Transverse colon (tissue), 3 donors: Measurements from ENCODE around the gene RPL29.

ENCODE experiments used
- CTCF ChIP-seq, 5 experiments: fragments of 200-600 bp in 3 of 5; fragments of 450-650 bp in 2 of 5; sonication (generic) in 3 of 5; IDR thresholded peaks; 1 replicate in 2 of 5; 2 replicates in 3 of 5; pipeline ENCODE4 v1.5.1; 2016 to 2017; ENCODE audit warnings: antibody characterized with exemption in 5 of 5, inconsistent platforms in 3 of 5, mild to moderate bottlenecking in 2 of 5, moderate library complexity in 1 of 5
- POLR2A ChIP-seq: fragments of 450-650 bp; IDR thresholded peaks from one replicate; pipeline ENCODE4 v1.6.1; 2016; ENCODE audit warnings: antibody characterized with exemption, mild to moderate bottlenecking, moderate library complexity

- no peak for TF ChIP-seq CTCF (IDR thresholded peaks at IDR 0.05)
- no peak for TF ChIP-seq POLR2A
These were observed 18.1 kb downstream of the RPL29 start for GRCh38 chr3:51977446-51978142.
